SK-N-SH treated with all-trans-retinoic acid at 6 μM for 48 hours (cell line): ENCODE measurements around the gene SRGAP1.

ENCODE experiments used
- ATAC-seq: fragments of 200-7000 bp; cut with Tn5 transposase; 3 replicates; pipeline ENCODE4 v1.9.1; 2020; ENCODE audit warnings: mild to moderate bottlenecking, moderate library complexity
- ARNTL ChIP-seq: fragments of 450-650 bp; formaldehyde crosslinking; IDR thresholded peaks from 2 replicates; pipeline ENCODE4 v1.5.0; 2020; ENCODE audit warnings: low read depth, mild to moderate bottlenecking, moderate library complexity, borderline replicate concordance
- BACH2 ChIP-seq: fragments of 250-450 bp; sonication (Bioruptor Pico); IDR thresholded peaks from 2 replicates; pipeline ENCODE4 v1.9.0; 2021; ENCODE audit warnings: mild to moderate bottlenecking, borderline replicate concordance
- CSDC2 ChIP-seq: fragments of 250-450 bp; sonication (Bioruptor Pico); IDR thresholded peaks from 2 replicates; pipeline ENCODE4 v1.5.0; 2020; ENCODE audit warnings: mild to moderate bottlenecking, moderate library complexity
- CSRNP3 ChIP-seq: fragments of 250-450 bp; sonication (Bioruptor Pico); IDR thresholded peaks from 2 replicates; pipeline ENCODE4 v1.5.1; 2021; ENCODE audit warnings: mild to moderate bottlenecking, moderate library complexity
- GLIS3 ChIP-seq: fragments of 250-450 bp; sonication (Bioruptor Pico); IDR thresholded peaks from 2 replicates; pipeline ENCODE4 v1.5.0; 2020; ENCODE audit warnings: mild to moderate bottlenecking, moderate library complexity
- ISL1 ChIP-seq: fragments of 250-450 bp; sonication (Bioruptor Pico); IDR thresholded peaks from 2 replicates; pipeline ENCODE4 v2.1.2; 2022; ENCODE audit warnings: mild to moderate bottlenecking, moderate library complexity
- PATZ1 ChIP-seq: fragments of 250-450 bp; sonication (Bioruptor Pico); IDR thresholded peaks from 2 replicates; pipeline ENCODE4 v1.8.0; 2020; ENCODE audit warnings: mild to moderate bottlenecking, moderate library complexity, borderline replicate concordance
- POU6F1 ChIP-seq: fragments of 250-450 bp; sonication (Bioruptor Pico); IDR thresholded peaks from 2 replicates; pipeline ENCODE4 v1.8.0; 2021; ENCODE audit warnings: low read depth, mild to moderate bottlenecking, moderate library complexity, borderline replicate concordance
- PPARA ChIP-seq: fragments of 250-450 bp; sonication (Bioruptor Pico); IDR thresholded peaks from 2 replicates; pipeline ENCODE4 v1.5.0; 2020; ENCODE audit warnings: mild to moderate bottlenecking, borderline replicate concordance
- RARB ChIP-seq: fragments of 250-450 bp; sonication (Bioruptor Pico); IDR thresholded peaks from 2 replicates; pipeline ENCODE4 v1.8.0; 2021; ENCODE audit warnings: mild to moderate bottlenecking, moderate library complexity
- SNAI2 ChIP-seq: fragments of 250-450 bp; sonication (Bioruptor Pico); IDR thresholded peaks from 2 replicates; pipeline ENCODE4 v1.5.0; 2020; ENCODE audit warnings: mild to moderate bottlenecking, moderate library complexity
- TCF4 ChIP-seq: fragments of 250-450 bp; sonication (Bioruptor Pico); IDR thresholded peaks from 2 replicates; pipeline ENCODE4 v1.8.0; 2021; ENCODE audit warnings: mild to moderate bottlenecking, moderate library complexity, borderline replicate concordance
- TOX ChIP-seq: fragments of 250-450 bp; sonication (Bioruptor Pico); IDR thresholded peaks from 2 replicates; pipeline ENCODE4 v1.8.0; 2021; ENCODE audit warnings: mild to moderate bottlenecking, moderate library complexity, borderline replicate concordance
- TSHZ2 ChIP-seq: fragments of 250-450 bp; sonication (Bioruptor Pico); IDR thresholded peaks from 2 replicates; pipeline ENCODE4 v1.5.0; 2020; ENCODE audit warnings: mild to moderate bottlenecking, moderate library complexity
- ZC3H10 ChIP-seq: fragments of 250-450 bp; sonication (Bioruptor Pico); IDR thresholded peaks from 2 replicates; pipeline ENCODE4 v1.5.1; 2021; ENCODE audit warnings: mild to moderate bottlenecking, moderate library complexity
- ZFP3 ChIP-seq: fragments of 250-450 bp; sonication (Bioruptor Pico); IDR thresholded peaks from 2 replicates; pipeline ENCODE4 v1.5.0; 2020; ENCODE audit warnings: mild to moderate bottlenecking, moderate library complexity
- ZFP30 ChIP-seq: fragments of 450-650 bp; formaldehyde crosslinking; IDR thresholded peaks from 2 replicates; pipeline ENCODE4 v1.5.0; 2022; ENCODE audit warnings: mild to moderate bottlenecking, moderate library complexity
- ZNF565 ChIP-seq: fragments of 450-650 bp; formaldehyde crosslinking; conservative IDR thresholded peaks from 2 replicates; pipeline ENCODE4 v1.5.0; 2020; ENCODE audit warnings: low read depth, mild to moderate bottlenecking, moderate library complexity
- ZNF70 ChIP-seq: fragments of 450-650 bp; formaldehyde crosslinking; IDR thresholded peaks from 2 replicates; pipeline ENCODE4 v1.5.0; 2020; ENCODE audit warnings: mild to moderate bottlenecking, moderate library complexity
- ZNF8 ChIP-seq: fragments of 450-650 bp; formaldehyde crosslinking; IDR thresholded peaks from 2 replicates; pipeline ENCODE4 v1.5.0; 2020; ENCODE audit warnings: mild to moderate bottlenecking, moderate library complexity

SRGAP1 gene

GRCh38 chr12:63898764-63899337, 54.4 kb downstream of the SRGAP1 start:
- TF ChIP-seq CSRNP3 (CRISPR knock-in tag) (no peak), ZFP30 (no peak), ZNF565 (no peak), ARNTL (CRISPR knock-in tag) (no peak), ZC3H10 (CRISPR knock-in tag) (no peak), ZNF70 (CRISPR knock-in tag) (no peak), ISL1 (CRISPR knock-in tag) (no peak), POU6F1 (no peak), TCF4 (no peak), BACH2 (CRISPR knock-in tag) (no peak), PPARA (CRISPR knock-in tag) (no peak), ZNF8 (CRISPR knock-in tag) (no peak), GLIS3 (no peak), RARB (CRISPR knock-in tag) (no peak), ZFP3 (CRISPR knock-in tag) (no peak), PATZ1 (no peak)
- TF ChIP-seq, all 23 proteins: peak for 0
- no peak for ATAC-seq

GRCh38 chr12:63899396-63899795, 54.9 kb downstream of the SRGAP1 start:
- ATAC-seq: no peak
- TF ChIP-seq PPARA (CRISPR knock-in tag) (no peak), ZNF70 (CRISPR knock-in tag) (no peak), SNAI2 (no peak), TSHZ2 (CRISPR knock-in tag) (no peak), TOX (no peak), ZC3H10 (CRISPR knock-in tag) (no peak), ZFP30 (no peak), CSDC2 (CRISPR knock-in tag) (no peak), TCF4 (no peak)

- no peak for ATAC-seq
- TF ChIP-seq ZC3H10 (CRISPR knock-in tag) (no peak), TCF4 (no peak), ZFP30 (no peak), TOX (no peak), CSRNP3 (CRISPR knock-in tag) (no peak), POU6F1 (no peak), ZNF70 (CRISPR knock-in tag) (no peak)
Observed at GRCh38 chr12:63900922-63901793, 56.7 kb downstream of the SRGAP1 start.
